GM18508 (cell line): ENCODE measurements around the gene ITGB7.

Experiments used
- ATAC-seq: cut with Tn5 transposase; IDR thresholded peaks from one replicate; pipeline ENCODE4 v1.9.1; 2021; ENCODE audit warnings: moderate number of reproducible peaks; ENCODE audit not compliant: insufficient read depth, unreplicated experiment

The ITGB7 gene

DNA sequence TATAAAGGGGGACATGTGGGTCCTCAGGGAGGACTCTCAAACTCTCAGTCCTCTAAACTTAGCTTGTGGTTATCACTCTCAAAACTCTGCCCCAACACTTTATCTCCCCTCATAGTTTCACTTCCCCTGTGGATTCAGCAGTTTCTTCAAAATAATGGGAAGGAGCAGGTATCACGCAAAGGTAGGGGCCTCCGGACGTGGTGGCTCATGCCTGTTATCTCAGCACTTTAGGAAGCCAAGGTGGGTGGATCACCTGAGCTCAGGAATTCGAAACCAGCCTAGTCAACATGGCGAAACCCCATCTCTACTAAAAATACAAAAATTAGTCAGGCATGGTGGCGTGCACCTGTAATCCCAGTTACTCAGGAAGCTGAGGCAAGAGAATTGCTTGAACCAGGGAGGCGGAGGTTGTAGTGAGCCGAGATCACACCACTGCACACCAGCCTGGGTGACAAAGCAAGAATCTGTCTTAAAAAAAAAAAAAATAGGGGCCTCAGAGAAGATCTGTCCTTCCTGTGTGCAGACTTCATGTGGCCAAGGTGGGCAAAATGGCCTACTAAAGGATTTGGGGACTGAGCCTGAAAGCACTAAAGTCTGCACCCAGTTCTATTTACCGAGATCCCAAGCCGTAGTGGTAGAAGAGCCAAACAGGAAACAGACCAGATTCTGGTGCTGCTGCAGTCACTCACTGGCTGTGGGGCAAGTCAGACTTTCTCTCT is 6.4 kb downstream of the ITGB7 start:
- no peak for ATAC-seq

DNA sequence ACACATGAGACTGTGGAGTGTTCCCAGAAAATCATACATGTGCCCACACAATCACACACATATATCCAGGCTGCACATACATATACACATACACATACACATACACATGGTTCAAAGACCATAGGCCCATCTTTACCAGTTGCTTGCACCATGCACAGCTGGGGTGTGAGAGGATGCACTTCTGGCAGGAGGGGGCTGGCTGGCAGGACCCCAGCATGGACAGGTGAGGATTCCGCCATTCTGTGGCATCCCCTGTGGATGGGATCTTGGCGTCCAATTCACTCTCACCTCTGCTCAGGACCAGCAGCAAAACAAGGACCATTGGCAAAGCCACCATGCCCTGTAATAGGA is 7.0 kb downstream of the ITGB7 start:
- no peak for ATAC-seq

DNA sequence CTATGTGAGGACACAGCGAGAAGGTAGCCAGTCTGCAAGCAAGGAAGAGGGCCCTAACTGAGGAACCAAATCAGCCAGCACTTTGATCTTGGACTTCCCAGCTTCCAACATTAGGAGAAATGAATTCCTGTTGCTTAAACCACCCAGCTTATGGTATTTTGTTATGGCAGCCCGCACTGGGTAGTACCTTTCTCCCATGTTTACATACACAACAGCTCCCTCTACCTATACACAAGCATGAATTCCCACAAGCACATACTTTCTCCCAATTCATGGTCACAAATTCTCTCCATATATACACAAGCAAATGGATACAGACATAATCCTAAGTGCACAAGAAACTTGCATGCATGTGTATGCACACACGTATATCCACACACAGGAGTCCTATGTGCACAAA is 7.4 kb downstream of the ITGB7 start:
- ATAC-seq = no peak

DNA sequence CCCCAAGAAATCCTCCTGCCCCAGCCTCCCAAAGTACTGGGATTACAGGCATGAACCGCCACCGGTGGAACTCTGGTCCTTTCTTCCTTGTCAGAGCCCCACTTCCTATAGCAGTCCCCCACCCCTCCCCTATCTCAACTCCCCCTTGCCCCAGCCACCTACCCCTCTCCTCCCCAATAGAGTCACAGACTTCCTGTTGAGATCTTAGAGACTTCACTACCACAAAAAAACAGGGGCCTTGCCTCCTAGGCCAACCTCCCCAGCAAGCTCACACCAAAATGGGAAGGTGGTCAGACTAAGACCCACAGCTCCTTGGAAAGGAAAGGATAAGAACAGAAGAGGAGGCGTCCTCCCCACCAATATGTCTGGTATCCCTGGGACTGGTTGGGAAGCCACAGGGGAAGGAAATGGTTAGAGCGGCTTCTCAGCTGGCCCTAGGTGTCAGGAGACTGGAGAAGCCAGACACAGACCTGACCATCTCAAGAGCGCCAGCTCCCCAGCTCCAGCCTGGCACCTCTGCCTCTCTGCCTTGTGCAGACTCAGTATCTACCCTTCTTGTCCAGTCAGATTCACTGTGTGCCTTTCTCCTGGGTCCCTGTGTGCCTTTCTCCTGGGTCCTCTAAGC is 8.5 kb downstream of the ITGB7 start:
- no peak for ATAC-seq

DNA sequence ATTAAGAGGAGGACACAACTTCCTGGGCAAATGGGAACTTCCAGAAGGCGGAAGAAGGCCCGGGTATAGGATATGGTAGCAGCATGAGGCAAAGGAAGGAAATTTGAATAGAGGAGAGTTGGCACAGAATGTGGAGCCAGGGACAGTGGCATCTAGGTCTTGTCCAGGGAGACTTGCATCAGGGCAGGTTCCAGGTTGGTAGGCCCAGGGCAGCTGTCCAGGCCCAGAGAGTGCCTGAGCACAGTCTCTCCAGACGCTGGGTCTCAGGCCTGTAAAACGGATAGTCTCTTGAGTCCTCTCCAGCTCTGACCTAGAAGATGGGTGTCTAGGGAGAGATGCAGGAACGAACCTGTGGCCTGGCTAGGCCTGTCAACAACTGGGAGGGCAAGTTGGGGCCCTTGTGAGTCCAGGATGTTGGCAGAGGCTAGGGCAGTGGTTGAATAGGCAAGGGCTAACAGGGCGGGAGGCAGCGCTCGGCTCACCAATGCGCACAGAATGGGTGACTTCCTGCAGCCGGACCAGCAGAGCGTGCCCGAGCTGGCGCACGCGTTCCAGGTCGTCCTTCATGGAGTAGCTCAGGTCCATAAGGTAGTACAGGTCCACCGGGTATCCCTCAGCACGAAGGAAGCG is 9.9 kb downstream of the ITGB7 start:
- no peak for ATAC-seq

DNA sequence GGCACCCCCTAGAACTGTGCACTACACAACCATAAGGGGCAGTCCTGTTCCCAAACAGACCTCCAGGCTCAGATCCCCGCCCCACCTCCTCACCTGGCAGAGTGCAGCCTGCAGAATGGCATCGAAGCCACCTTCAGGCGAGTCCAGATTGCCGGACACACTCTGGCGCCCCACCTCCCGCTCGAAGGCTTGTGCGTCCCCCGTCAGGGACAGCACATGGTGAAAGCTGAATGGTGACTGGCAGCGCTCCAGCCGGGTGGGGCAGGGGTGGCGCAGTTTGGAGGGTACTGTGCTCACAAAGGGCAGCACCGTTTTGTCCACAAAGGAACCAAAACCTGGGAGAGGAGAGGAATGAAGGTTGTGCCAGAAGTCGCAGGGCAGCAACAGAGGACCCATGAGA is 10.6 kb downstream of the ITGB7 start:
- no peak for ATAC-seq

DNA sequence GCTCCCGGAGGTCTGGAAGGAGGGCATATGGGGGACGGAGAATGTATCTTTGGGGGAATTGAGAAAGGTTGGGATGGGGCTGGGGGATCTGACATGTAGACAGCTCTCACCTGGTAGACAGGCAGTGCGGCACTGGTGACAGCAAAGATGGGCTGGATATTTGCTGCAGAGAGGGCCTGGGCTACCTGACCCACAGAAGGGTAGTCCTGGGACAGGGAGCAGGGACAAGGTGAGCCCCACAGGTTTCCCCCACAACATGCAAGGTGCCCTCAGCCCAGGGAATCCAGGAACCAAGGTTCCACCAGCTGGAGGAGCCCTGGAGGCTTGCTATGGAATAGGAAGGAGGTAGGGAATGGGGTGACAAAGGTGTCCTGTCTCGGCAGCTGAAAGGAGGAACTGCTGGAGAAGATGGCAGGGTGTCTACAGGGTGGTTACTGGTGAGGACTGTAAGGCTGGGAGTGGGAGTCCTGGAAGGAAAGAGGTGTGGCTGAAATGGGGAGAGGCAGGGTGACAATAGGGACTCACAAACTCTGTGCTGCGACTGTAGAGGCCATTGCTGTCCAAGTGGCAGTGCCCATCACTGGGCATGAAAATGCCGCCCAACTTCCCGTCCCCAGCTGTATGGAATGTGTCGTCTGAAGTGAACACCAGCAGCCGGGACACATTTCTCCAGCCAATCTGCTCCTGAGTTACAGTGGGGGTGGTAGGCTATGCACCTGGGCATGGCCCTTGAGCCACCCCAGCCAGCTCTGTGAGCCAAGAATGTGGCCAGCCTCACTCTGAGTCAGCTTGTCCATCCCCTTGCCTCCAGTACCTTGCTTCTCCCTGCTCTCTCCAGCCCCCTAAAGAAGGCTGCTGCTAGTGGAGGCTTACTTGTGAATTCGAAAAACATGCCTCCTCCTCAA is 11.3 kb downstream of the ITGB7 start:
- no peak for ATAC-seq

DNA sequence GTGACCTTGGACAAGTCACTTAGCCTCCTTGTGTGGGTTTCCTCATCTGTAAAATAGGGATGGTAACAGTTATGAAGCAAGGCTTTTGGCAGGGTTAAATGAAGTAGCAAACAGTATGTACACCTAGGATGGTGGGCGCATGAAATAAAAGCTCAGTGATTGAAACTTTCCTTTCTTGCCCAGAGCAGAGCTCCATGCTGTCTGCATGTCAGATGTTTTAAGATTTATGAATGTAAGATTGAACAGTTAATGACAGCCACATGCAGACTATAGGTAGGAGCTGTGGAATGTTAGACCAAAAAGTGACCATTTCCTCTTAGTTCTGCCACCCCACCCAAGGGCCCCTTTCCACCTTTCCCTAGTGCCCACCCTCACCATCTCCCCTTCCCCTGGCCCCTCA is 12.1 kb downstream of the ITGB7 start:
- ATAC-seq = no peak

DNA sequence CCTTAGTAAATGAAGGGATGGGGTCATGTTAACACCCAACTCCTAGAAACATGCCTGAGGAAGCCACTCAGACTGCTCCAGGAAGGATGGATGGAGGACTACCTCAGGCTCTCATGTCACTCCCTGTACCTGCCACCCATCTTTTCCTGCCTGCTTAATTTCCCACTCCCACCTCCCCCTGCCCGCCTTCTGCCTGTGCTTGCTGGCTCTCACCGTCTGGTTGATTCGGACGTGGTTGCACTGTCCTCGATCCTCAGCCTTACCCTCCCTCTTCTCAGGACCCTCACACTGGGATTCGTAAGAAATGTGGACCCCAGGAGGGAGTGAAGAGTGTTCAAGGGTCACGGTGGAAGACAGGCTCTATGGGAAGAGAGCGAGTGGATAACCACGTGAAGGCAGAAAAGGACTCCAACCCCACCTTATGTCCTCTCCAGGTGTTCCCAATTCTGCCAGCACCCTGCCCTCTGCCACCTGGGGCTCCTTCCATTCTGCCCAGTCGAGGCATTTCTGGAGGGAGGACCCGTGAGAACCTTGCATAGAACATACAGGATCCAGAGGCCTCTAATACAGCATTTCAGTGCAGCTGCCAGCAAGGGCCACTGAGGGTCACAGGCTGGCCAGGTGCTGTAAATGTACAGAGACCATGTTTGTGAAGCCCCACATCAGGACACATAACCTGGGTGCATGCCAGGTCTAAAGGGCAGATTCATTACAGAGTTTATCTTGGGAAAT is 12.9 kb downstream of the ITGB7 start:
- no peak for ATAC-seq

DNA sequence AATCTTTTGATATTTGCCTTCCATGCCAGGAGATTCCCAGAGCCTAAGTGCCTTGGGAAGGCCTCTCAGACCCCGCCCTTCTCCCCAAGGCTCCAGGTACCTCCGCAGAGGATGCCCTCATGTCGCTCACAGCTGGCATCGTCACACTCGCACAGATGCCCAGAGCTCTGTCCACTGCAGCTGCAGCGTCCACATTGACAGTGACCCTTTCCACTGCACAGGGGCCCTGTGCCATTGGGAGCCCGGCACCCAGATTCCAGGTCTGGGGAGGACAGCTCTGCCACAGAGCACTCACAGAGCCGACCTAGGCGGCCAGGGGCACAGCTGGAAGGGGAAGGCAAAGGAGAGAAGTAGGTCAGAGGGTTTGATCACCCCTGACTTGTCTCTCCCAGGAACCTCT is 14.0 kb downstream of the ITGB7 start:
- no peak for ATAC-seq

DNA sequence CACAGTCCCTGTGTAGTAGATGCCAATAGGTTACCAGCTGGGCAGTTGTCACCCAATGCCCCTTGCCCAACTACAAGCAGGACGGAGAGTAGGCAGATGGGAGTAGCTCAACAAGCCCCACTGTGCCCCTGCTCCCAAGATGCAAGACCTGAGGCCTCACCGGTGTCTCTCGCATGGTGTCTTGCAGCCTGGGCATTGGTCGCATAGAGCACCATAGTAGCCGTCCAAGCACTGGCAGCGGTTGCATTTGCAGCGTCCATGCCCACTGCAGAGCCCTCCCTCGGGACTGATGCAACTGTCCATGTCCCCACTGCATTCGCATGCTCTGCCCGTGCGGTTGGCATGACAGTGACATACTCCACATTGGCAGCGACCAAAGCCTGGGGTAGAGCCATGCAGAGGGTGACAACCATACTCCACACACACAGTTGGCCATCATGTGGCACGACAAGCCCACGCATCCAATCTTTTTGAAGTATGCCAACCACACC is 14.5 kb downstream of the ITGB7 start:
- no peak for ATAC-seq

DNA sequence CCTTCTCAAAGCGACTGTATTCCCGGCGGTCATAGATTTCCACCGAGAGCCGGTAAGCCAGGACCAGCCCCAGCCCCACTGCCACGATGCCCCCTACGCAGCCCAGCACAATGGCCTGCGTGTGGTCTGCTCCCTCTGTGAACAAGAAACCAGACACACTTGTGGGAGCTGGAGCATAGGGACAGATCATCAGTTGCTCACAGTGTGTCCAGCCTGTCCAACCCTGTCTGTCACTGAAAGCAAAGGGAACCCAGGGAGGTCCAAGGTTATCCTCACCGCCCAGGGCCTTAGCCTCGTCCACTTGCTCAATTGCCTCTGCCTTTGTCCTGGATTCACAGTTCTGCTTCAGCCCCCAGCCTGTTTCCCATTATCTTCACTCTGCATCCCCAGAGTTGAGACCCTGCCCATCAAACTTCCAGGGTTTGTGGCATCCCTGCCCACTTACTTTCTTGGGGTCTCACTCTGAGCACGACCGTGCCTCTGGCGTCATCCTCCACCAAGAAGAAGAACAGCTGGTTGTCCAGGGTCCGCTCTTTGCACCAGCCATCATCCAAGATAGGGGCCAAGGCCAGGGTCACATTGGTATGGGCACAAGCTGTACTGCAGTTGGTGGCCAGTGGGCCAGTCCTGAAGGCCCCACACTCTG is 15.0 kb downstream of the ITGB7 start:
- no peak for ATAC-seq

DNA sequence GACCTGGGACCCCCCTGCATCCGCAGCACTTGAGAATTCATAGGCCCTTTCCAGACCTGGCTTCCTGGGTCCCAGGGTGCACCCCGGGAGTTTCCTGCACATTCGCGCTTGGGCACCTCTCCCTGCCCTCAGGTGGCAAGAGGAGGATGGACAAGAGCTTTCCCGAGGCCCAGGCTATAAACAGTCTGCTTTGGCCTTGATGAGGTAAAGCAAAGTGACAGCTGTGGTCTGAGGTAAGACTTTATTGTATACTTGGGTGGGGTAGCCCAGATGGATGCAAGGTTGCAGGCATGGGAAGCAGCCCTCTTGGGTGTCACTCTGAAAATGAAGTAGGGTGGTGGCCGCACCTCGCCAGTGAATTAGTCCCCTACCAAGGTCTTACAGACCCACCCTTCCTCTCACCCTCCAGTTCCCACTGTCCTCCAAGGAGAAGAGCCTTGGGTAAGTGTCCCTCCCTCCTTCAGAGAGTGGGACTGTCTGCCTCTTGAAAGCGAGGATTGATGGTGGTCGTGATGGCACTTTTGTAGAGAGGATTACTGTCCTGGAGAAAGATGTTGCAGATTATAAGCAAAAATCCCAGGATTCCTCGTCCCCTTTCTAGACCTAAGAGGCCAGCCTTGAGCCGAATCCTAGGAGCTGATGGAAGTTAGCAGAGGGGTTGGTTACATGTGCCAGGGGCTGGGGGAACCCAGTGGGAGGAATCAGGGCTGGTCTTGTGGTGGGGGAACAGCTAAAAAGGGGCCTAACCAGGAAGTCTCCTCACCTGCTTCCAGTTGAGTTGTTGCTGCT is 15.8 kb downstream of the ITGB7 start:
- no peak for ATAC-seq

DNA sequence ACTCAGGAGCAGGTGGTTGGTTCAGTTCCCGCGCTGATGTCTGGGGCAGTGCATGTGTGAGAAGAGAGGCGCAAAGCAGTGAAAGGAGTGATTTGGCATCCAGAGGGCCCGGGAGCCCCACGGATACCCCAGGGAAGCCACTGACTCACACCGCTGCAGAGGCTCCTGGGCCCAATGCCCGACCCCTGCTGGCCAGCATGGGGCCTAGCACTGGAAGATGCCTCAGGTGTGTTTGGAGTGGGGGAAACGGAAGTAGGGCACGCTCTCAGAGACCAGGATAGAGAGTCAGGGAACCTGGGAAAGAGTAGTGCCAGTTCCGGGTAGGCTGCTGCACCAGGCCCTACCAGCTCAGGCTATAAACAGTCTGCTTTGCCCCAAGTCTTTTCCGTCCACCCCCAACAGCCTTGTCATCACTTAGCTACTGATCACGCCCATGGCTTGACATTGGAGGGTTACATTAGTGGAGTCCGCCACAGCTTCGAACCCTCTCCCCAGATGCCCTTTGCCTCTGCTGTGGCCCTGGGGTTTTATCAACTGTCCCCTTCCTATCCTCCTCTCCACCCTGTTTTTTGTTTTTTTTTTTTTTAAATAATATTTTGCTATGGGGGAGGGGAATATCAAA is 16.8 kb downstream of the ITGB7 start:
- no peak for ATAC-seq

DNA sequence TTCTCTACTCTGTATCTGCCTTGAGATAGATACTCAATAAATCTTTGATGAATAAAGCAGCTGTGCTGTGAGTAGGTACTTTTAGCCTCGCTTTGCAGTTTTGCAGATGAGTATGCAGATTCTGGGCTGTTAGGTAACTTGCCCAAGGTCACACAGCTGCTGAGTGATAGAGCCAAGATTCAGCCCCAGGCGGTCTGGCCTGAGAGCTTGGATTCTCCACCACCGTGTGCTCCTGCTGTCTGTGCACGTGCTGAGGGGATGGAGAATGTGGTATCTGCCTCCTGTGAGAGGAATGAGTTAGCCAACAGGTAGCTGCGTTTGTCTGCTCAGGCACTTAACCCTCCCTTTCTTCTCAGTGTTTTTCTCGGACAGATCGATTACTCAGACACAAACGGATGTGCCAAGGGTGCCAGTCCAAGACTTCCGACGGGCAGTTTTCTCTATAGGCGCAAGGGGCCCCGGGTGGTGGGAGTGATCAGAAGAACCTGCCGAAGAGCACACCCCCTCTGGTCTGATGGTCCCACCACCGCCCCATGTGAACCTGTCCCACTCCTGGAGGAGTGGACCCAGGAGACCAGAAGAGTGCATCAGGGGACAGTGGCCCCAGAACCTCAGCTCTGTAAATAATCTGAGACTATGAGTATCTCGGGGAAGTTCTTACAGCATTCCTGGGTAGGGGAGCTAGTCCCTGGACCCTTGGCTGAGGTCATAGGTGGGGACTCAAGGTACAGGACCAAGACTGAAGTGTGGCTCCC is 19.7 kb downstream of the ITGB7 start:
- no peak for ATAC-seq

DNA sequence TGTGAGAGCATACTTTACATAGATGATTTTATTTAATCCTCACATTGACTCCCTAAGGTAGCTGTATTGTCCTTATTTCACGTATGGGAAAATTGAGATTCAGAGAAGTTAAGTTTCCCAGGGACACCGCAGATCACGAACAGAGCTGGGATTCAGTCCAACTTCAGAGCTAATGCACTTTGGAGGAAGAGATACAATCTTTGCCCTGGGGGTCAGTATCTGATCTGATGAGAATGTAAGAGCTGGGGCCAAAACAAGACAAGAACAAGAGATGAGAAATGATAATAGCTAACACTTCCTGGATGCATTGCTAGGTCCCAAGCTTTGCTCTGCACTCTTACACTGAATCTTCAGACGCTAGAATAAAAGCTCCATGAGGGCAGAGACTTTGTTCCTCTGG is 20.3 kb downstream of the ITGB7 start:
- no peak for ATAC-seq

DNA sequence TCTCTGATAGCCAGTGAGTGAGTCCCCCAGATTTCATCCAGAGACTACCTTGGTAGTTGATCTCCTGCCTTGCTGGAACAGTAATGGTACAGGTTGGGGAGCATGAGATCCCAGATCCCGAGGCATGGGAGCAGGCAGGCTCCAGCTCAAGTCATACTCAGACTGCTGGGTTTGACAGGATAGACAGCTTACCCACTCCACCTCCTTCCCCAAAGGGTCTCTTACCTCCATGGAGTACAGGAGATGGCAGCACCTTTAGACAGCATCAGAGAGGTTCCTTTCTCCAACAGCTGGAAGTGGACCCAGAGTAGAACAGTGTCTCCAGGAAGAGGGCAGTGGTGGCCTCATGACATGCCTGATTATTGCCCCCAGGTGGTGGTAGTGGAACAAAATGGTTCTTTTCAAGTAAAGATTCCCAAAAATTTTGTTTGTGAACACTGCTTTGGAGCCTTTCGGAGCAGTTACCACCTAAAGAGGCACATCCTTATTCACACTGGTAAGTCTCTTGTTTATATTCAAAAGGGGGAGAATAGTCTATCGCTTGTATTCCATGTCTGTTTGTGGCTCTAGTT is 21.4 kb downstream of the ITGB7 start:
- no peak for ATAC-seq
